HepG2 (cell line): ENCODE data around the gene SNRNP35. TPM values are rescaled to one million over a fixed set of nuclear protein-coding genes. Genes with fewer than 3 reads are reported as not detected.

Source experiments
- ATAC-seq: fragments of 200-7000 bp; cut with Tn5 transposase; 3 replicates; pipeline ENCODE4 v1.9.1; 2020; ENCODE audit warnings: mild to moderate bottlenecking, moderate library complexity
- BruUV-seq: library from RNA; stranded (reverse); fragments of 400-500 nt; replicated peaks from 2 replicates; lab custom pipeline; 2021; lab: Mats Ljungman, UMichigan
- CTCF ChIA-PET: fragments of 300-600 bp; formaldehyde crosslinking; extraction: SDS; loops from one replicate; lab custom pipeline; 2021; ENCODE audit warnings: low total read pairs, inconsistent platforms, low intra/inter-chr PET ratio; lab: Yijun Ruan, JAX
- POLR2A ChIA-PET: fragments of 350-600 bp; sonication (Branson Sonifier 250); formaldehyde crosslinking; loops from one replicate; lab custom pipeline; 2020; ENCODE audit warnings: antibody characterized with exemption, inconsistent platforms; lab: Yijun Ruan, JAX
- DNase-seq: peaks from one replicate; pipeline ENCODE4 v3.0.0-alpha.2; 2015; ENCODE audit warnings: low spot score
- FAIRE-seq: peaks from 3 replicates; lab custom pipeline; 2011; peaks lifted over from hg19 to GRCh38; lab: Jason Lieb, UNC
- H2AFZ ChIP-seq: one replicate; pipeline ENCODE4 v1.6.1; 2011; ENCODE audit warnings: low read length, inconsistent platforms
- H3K27ac ChIP-seq: fragments of 300-600 bp; 3 replicates; pipeline ENCODE4 v1.8.0; 2011; ENCODE audit warnings: mixed run types, mild to moderate bottlenecking, mixed read lengths, low read length, inconsistent platforms; ENCODE audit not compliant: insufficient read depth; ENCODE audit errors: extremely low read length
- H3K27me3 ChIP-seq, 2 experiments: fragments of 200-600 bp in 1 of 2; 2 replicates in 1 of 2; 3 replicates in 1 of 2; pipeline versions ENCODE4 v1.6.0 to v1.8.0; 2011; ENCODE audit warnings: low read length in 2 of 2, mild to moderate bottlenecking in 2 of 2, moderate library complexity in 2 of 2, inconsistent platforms in 1 of 2; ENCODE audit not compliant: insufficient read depth in 2 of 2, control insufficient read depth in 1 of 2
- H3K36me3 ChIP-seq, 2 experiments: fragments of 200-600 bp in 1 of 2; replicated peaks in 1 of 2; 2 replicates in 1 of 2; 3 replicates in 1 of 2; pipeline versions ENCODE4 v1.5.1 to v1.8.0; 2011; ENCODE audit warnings: low read length in 2 of 2, inconsistent platforms in 1 of 2; ENCODE audit not compliant: insufficient read depth in 2 of 2, control insufficient read depth in 1 of 2
- H3K4me1 ChIP-seq: 2 replicates; pipeline ENCODE4 v1.5.1; 2012; ENCODE audit warnings: low read length, inconsistent platforms; ENCODE audit not compliant: insufficient read depth
- H3K4me2 ChIP-seq: 2 replicates; pipeline ENCODE4 v1.6.0; 2011; ENCODE audit warnings: low read depth, low read length, inconsistent platforms
- H3K4me3 ChIP-seq, 3 experiments: fragments of 200-600 bp in 1 of 3; sonication (generic), shearing (Covaris generic) in 1 of 3; replicated peaks in 1 of 3; 2 replicates each; pipeline ENCODE4 v1.5.1; 2011 to 2016; ENCODE audit warnings: low read length in 3 of 3, inconsistent platforms in 2 of 3, low read depth in 2 of 3, mild to moderate bottlenecking in 2 of 3, control low read depth in 1 of 3, mixed read lengths in 1 of 3; ENCODE audit not compliant: insufficient read depth in 1 of 3
- H3K79me2 ChIP-seq: one replicate; pipeline ENCODE4 v1.6.1; 2011; ENCODE audit warnings: low read length, inconsistent platforms; ENCODE audit not compliant: insufficient read depth
- H3K9ac ChIP-seq: 2 replicates; pipeline ENCODE4 v1.6.0; 2011; ENCODE audit warnings: mild to moderate bottlenecking, low read depth, low read length, inconsistent platforms; ENCODE audit not compliant: insufficient read depth
- H3K9me3 ChIP-seq: 2 replicates; pipeline ENCODE4 v1.5.1; 2012; ENCODE audit warnings: mild to moderate bottlenecking, low read length
- H4K20me1 ChIP-seq: 2 replicates; pipeline ENCODE4 v1.6.0; 2011; ENCODE audit warnings: inconsistent platforms, mild to moderate bottlenecking, low read length, moderate library complexity; ENCODE audit not compliant: insufficient read depth
- AGO2 ChIP-seq: fragments of 200-400 bp; formaldehyde crosslinking; optimal IDR thresholded peaks from 2 replicates; pipeline ENCODE3; 2017; ENCODE audit warnings: mild to moderate bottlenecking, low read depth, low read length, moderate library complexity
- LCORL ChIP-seq, 2 experiments: fragments of 450-650 bp in 1 of 2; sonication (generic) in 1 of 2; formaldehyde crosslinking in 1 of 2; IDR thresholded peaks; 2 replicates each; pipeline versions ENCODE4 v1.5.0 to v1.6.1; 2017 to 2020; ENCODE audit warnings: antibody characterized with exemption in 1 of 2, missing genetic modification reagents in 1 of 2
- SMAD9 ChIP-seq: sonication (generic); formaldehyde crosslinking; IDR thresholded peaks from 2 replicates; pipeline ENCODE4 v1.5.1; 2020; ENCODE audit warnings: mild to moderate bottlenecking, missing genetic modification reagents
- ZNF629 ChIP-seq: sonication (generic); formaldehyde crosslinking; conservative IDR thresholded peaks from 2 replicates; pipeline ENCODE4 v1.5.0; 2020; ENCODE audit warnings: missing genetic modification reagents
- WGBS: methylation state at CpG from one replicate; pipeline ENCODE4 v1.1.6; 2017; ENCODE audit warnings: low lambda C conversion rate; 5-methylcytosine and 5-hydroxymethylcytosine counted together
- in situ Hi-C: cut with HindIII; loops from 2 replicates; pipeline ENCODE4 v1.10.0; 2017; ENCODE audit warnings: low pct_unique_long_range_greater_than_20kb; ENCODE audit not compliant: extremely low pct_ligation_motif_present
- intact Hi-C: fragments of 100-400 bp; cut with micrococcal nuclease; formaldehyde crosslinking; loops from one replicate; pipeline ENCODE4 v1.10.0; 2022; ENCODE audit not compliant: unreplicated experiment
- polyA plus RNA-seq, 8 experiments: library from polyadenylated mRNA; depleted of rRNA in 3 of 8; stranded (reverse) in 7 of 8; unstranded in 1 of 8; fragments of >200 nt; fragmentation: Illumina TruSeq in 4 of 8; extraction: Trizol in 4 of 8; gene quantifications; 2 replicates each; pipeline versions ENCODE4 v1.2.1 to v1.2.3, GENCODE V29; 2011 to 2016; ENCODE audit warnings: low read depth in 4 of 8, missing spikeins in 1 of 8, mixed read lengths in 1 of 8; ENCODE audit not compliant: insufficient read depth in 1 of 8
- total RNA-seq, 5 experiments: library from RNA; depleted of rRNA; stranded (reverse); fragments of >200 nt; fragmentation: Illumina TruSeq; extraction: Trizol; gene quantifications; 2 replicates each; pipeline ENCODE4 v1.2.3, GENCODE V29; 2016; ENCODE audit warnings: low read depth in 1 of 5
- TF ChIP-seq, protein P1 (sequence below): sonication (generic); formaldehyde crosslinking; IDR thresholded peaks from 2 replicates; pipeline ENCODE4 v1.4.0; 2020; ENCODE audit warnings: missing genetic modification reagents

SNRNP35 gene
- total and polyA plus RNA-seq, 2 of the 13 experiments (the other 11 are each of a cell fraction or from before 2014, with no cell fraction given) = 11.3 to 22.6 TPM

DNA sequence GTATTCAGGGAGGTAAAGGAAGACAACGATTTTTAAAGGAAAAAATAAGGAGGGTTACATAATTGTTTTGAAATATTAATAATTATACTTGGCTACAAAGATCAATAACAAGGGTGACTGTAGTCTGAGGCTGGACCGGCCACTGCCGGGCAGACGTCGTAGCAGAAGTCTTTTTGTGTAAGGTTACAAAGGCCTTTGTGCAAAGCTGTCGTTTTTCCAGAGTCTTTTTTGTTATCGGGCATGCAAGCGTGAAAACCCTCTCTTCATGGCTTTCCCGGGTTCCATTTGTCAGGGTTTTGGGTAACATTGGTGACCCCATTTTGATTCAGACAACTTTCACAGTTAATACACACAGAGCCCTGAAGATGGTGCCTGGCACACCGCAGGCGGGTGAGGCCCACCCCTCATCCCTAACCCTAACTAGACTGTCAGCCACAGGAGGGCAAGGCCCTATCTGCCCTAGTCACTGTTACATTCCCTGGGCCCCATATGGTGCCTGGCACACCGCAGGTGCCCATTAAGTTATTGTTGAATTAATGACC, 44.3 kb downstream of the SNRNP35 start (continued):
- TF ChIP-seq LCORL (IDR thresholded peaks at IDR 0.05) = no peak
- no peak for TF ChIP-seq LCORL (CRISPR knock-in tag; IDR thresholded peaks at IDR 0.05)
- TF ChIP-seq, all 625 proteins: peak for 0

DNA sequence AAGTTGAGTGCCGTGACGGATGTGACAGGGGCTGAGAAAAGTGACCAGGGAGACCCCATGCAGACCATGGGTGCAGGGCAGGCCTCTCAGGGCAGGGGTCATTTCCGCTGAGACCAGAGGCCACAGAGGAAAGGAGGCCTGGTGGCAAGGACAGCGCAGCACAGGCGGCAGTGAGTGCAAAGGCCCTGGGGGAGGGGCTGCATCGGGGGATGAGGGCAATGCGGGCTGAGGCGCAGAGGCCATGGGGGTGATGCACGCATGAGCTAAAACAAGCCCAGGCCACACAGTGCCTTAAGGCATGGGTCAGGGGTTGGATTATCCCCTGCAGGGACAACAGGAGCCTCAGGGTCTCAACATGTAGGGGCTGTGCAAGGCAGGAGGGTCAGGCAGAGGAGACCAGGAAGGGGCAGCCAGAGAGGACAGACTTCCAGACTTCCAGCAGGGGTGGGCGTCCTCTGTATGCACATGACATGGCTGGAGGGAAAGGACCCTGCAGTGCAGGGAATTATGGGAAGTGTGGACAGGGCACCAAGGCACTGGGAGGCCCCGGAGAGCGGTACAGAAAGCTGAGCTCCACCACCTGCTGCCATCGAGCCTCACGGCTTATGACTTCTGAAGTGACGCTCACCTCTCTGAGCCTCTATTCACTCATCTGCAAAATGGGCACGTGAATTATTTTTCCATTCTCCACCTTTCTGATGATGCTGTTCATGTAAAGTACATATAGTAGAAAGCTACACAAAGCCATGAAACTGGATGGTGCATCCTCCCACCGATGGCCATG, 48.3 kb downstream of the SNRNP35 start:
- CTCF ChIA-PET = no interaction called here
- TF ChIP-seq AGO2 (peak; percentile 17), ZNF629 (CRISPR knock-in tag) (peak; percentile 86), SMAD9 (CRISPR knock-in tag) (no peak)
- TF ChIP-seq, protein P1, sequence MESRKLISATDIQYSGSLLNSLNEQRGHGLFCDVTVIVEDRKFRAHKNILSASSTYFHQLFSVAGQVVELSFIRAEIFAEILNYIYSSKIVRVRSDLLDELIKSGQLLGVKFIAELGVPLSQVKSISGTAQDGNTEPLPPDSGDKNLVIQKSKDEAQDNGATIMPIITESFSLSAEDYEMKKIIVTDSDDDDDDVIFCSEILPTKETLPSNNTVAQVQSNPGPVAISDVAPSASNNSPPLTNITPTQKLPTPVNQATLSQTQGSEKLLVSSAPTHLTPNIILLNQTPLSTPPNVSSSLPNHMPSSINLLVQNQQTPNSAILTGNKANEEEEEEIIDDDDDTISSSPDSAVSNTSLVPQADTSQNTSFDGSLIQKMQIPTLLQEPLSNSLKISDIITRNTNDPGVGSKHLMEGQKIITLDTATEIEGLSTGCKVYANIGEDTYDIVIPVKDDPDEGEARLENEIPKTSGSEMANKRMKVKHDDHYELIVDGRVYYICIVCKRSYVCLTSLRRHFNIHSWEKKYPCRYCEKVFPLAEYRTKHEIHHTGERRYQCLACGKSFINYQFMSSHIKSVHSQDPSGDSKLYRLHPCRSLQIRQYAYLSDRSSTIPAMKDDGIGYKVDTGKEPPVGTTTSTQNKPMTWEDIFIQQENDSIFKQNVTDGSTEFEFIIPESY (CRISPR knock-in tag) = 0 out of 2 replicates have a peak, but pooled peaks have one; percentile 11
- POLR2A ChIA-PET = no interaction called here
- FAIRE-seq = no peak
- H3K27me3 ChIP-seq = no peaks in the 10 kb centered on the region
- 94% methylated on average over 14 of the region's 17 CpGs for WGBS
- H2AFZ ChIP-seq = no peak overlapping the region
- in situ Hi-C loops (no loop called here), intact Hi-C loops (no loop called here)
- DNase-seq = no peak
- peaks cover 6 to 13% of the 10 kb centered on the region in 2 experiments for H3K36me3 ChIP-seq
- no TSS peak for BruUV-seq
- ATAC-seq = peak; percentile 21
- H3K9me3 ChIP-seq = no peaks in the 10 kb centered on the region
- no peak overlapping the region for H3K4me3 ChIP-seq
- no peaks in the 10 kb centered on the region for H4K20me1 ChIP-seq
- no peaks in the 10 kb centered on the region for H3K79me2 ChIP-seq
- H3K27ac ChIP-seq = no peak overlapping the region
- H3K4me1 ChIP-seq = no peaks in the 10 kb centered on the region
- H3K4me2 ChIP-seq = no peak overlapping the region
- no peak overlapping the region for H3K9ac ChIP-seq
